Ishikawa (cell line): Measurements from ENCODE around the gene FGD2.

ENCODE experiments used
- CEBPB ChIP-seq: IDR thresholded peaks from 2 replicates; pipeline ENCODE4 v1.6.1; 2012
- CREB1 ChIP-seq: IDR thresholded peaks from 2 replicates; pipeline ENCODE4 v1.6.1; 2012; ENCODE audit warnings: low read depth
- EP300 ChIP-seq: IDR thresholded peaks from 2 replicates; pipeline ENCODE4 v1.6.1; 2012; ENCODE audit warnings: borderline replicate concordance
- FOXM1 ChIP-seq: IDR thresholded peaks from 2 replicates; pipeline ENCODE4 v1.6.1; 2012; ENCODE audit warnings: low read depth, borderline replicate concordance
- NFIC ChIP-seq: IDR thresholded peaks from 2 replicates; pipeline ENCODE4 v1.6.1; 2012
- RAD21 ChIP-seq: IDR thresholded peaks from 2 replicates; pipeline ENCODE4 v1.6.1; 2012; ENCODE audit warnings: low read depth
- REST ChIP-seq: IDR thresholded peaks from 2 replicates; pipeline ENCODE4 v1.6.1; 2012; ENCODE audit warnings: low read depth, mild to moderate bottlenecking
- TAF1 ChIP-seq: IDR thresholded peaks from 2 replicates; pipeline ENCODE4 v1.6.1; 2012; ENCODE audit warnings: low read depth, mild to moderate bottlenecking
- TCF12 ChIP-seq: IDR thresholded peaks from 2 replicates; pipeline ENCODE4 v1.6.1; 2012; ENCODE audit warnings: low read depth
- YY1 ChIP-seq: IDR thresholded peaks from 2 replicates; pipeline ENCODE4 v1.6.1; 2012; ENCODE audit warnings: low read depth
- ZBTB7A ChIP-seq: IDR thresholded peaks from 2 replicates; pipeline ENCODE4 v1.6.1; 2012; ENCODE audit warnings: low read depth
- TF ChIP-seq, protein P1 (sequence below): IDR thresholded peaks from 2 replicates; pipeline ENCODE4 v1.6.1; 2012

DNA sequence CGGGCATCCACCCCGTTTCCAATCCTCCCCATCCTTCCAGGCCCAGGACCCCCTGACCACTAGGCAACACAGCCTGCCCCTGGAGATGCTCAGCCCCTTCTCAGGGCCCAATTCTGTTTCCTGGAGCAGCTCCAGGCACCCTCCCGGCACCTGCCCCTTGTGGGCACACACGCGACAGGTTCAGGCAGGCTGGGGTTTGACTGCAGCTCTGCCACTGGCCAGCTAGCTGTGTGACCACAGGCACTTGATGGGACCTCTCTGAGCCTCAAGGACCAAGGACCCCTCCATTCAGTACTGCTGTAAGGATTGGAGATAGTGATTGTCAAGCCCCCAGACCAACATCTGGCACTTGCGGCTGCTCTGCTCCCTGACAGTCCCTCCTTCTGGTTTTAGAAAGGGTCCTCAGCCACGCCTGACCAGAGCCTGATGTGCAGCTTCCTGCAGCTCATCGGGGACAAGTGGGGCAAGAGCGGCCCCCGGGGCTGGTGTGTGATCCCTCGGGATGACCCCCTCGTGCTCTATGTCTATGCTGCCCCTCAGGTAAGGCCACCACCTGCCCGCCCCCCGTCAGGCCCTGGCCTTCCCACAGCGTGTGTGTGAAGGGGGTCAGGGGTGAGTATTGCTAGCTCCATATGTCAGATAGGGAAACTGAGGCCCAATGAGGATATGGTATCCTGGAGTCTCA, 21.7 kb downstream of the FGD2 start:
- TF ChIP-seq, protein P1, sequence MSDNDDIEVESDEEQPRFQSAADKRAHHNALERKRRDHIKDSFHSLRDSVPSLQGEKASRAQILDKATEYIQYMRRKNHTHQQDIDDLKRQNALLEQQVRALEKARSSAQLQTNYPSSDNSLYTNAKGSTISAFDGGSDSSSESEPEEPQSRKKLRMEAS, result no peak
- TF ChIP-seq NFIC, result no peak
- no peak for TF ChIP-seq EP300
- TF ChIP-seq CREB1, result no peak
- no peak for TF ChIP-seq TCF12
- no peak for TF ChIP-seq REST
- TF ChIP-seq YY1, result no peak
- no peak for TF ChIP-seq FOXM1
- no peak for TF ChIP-seq RAD21
- TF ChIP-seq TAF1, result no peak
- TF ChIP-seq CEBPB, result no peak
- no peak for TF ChIP-seq ZBTB7A
